ENCODE results near the gene NDST1.

DNA sequence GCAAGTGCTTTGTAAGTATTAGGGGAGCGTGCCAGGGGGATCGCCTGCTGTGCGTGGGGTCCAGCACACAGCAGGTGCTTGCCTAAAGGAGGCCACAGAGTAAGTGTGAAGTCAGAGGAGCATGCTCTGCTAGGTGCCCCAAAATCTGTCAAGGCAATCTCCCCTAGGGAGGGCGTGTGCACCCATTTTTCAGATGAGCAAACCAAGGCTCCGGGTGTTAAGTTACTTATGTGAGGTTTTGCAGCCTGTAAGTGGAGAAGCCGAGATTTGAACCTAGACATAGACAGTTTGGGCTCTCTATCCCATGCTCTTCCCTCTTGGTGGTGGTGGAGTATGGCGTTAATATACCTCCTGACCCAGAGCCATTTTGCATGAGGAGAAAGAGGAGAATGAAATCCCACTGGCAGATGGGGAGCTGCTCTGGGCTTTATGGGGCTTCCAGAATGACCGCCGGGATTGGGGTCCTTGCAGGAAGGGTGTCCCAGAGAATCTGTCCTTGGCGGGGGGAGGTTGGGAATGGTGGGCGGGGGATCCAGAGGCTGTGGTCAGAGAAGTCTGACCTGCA is 14.1 kb downstream of the NDST1 start:
- TF ChIP-seq, protein P1, sequence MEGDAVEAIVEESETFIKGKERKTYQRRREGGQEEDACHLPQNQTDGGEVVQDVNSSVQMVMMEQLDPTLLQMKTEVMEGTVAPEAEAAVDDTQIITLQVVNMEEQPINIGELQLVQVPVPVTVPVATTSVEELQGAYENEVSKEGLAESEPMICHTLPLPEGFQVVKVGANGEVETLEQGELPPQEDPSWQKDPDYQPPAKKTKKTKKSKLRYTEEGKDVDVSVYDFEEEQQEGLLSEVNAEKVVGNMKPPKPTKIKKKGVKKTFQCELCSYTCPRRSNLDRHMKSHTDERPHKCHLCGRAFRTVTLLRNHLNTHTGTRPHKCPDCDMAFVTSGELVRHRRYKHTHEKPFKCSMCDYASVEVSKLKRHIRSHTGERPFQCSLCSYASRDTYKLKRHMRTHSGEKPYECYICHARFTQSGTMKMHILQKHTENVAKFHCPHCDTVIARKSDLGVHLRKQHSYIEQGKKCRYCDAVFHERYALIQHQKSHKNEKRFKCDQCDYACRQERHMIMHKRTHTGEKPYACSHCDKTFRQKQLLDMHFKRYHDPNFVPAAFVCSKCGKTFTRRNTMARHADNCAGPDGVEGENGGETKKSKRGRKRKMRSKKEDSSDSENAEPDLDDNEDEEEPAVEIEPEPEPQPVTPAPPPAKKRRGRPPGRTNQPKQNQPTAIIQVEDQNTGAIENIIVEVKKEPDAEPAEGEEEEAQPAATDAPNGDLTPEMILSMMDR (IDR thresholded peaks at IDR 0.05 in 4 of 5, conservative IDR thresholded peaks at IDR 0.05 in 1 of 5): no peak
- TF ChIP-seq POLR2A (IDR thresholded peaks at IDR 0.05): no peak

Data from gastrocnemius medialis (tissue), 4 donors.